Left ventricle myocardium inferior (tissue), 1 donor: ENCODE results near the gene THTPA. TPM values are rescaled to one million over a fixed set of nuclear protein-coding genes. Genes with fewer than 3 reads are reported as not detected.

ENCODE experiments used
- DNase-seq: peaks from one replicate; pipeline ENCODE4 v3.0.0-alpha.2; 2020
- H3K27ac ChIP-seq: fragments of 200-600 bp; replicated peaks from 2 replicates; pipeline ENCODE4 v1.8.0; 2021
- H3K27me3 ChIP-seq: fragments of 200-600 bp; 2 replicates; pipeline ENCODE4 v1.8.0; 2021; ENCODE audit warnings: low read depth
- H3K36me3 ChIP-seq: fragments of 200-600 bp; 2 replicates; pipeline ENCODE4 v1.8.0; 2021
- H3K4me1 ChIP-seq: fragments of 200-600 bp; 2 replicates; pipeline ENCODE4 v1.8.0; 2021
- H3K4me3 ChIP-seq: fragments of 200-600 bp; 2 replicates; pipeline ENCODE4 v1.8.0; 2021; ENCODE audit warnings: mild to moderate bottlenecking, moderate library complexity
- H3K9me3 ChIP-seq: fragments of 200-600 bp; replicated peaks from 2 replicates; pipeline ENCODE4 v1.8.0; 2021
- intact Hi-C: fragments of 100-400 bp; cut with micrococcal nuclease; formaldehyde crosslinking; loops from one replicate; pipeline ENCODE4 v1.11.0; 2022
- total RNA-seq: library from RNA; stranded (reverse); fragmentation: NEBNext Ultra II Directional; extraction: Animal tissue kit (Norgen Biotek cat#: 25700); gene quantifications from one replicate; pipeline ENCODE4 v1.2.1, GENCODE V29; 2021
- TF ChIP-seq, protein P1 (sequence below): fragments of 200-600 bp; IDR thresholded peaks from 2 replicates; pipeline ENCODE4 v1.8.0; 2021; ENCODE audit warnings: antibody characterized with exemption, mild to moderate bottlenecking, borderline replicate concordance
- donor health status: DM: no; HTN: yes; CAD: no; lungs with severe emphysema.

Gene THTPA
- total RNA-seq, 1 donor from 2014 or later, result 17.2 TPM

DNA sequence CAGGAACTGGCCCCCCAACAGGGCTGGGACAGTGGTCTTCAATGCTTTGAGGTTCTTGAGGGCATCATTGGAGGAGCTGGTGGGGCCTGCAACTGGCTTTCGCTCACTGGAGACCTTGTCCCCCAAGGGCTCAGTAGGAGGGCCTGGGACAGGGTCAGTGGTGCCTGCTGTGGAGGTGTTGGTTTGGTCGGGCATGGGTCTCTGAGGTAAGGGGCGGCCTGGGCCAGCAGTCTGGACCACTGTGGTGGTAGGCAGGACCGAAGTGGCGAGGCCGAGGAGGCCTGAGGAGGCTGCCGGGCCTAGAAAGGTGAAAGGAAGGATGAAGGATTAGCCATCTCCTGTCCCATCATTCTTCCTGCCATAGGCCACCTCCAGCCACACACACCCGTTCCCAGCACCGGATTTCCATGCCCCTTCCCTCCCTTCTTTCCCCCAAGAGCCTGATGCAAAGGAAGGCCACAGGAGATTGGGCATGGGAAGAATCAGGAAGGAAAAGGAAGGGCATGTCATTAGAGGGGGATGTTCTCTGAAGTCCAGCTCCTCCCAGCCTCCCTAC is 33.4 kb upstream of the THTPA start:
- no peak overlapping the region for H3K4me3 ChIP-seq
- no peaks in the 10 kb centered on the region for H3K4me1 ChIP-seq
- no peaks in the 10 kb centered on the region for H3K36me3 ChIP-seq
- DNase-seq, result no peak
- peaks cover 9% of the 10 kb centered on the region for H3K27me3 ChIP-seq
- intact Hi-C loops, result no loop called here
- TF ChIP-seq, protein P1, sequence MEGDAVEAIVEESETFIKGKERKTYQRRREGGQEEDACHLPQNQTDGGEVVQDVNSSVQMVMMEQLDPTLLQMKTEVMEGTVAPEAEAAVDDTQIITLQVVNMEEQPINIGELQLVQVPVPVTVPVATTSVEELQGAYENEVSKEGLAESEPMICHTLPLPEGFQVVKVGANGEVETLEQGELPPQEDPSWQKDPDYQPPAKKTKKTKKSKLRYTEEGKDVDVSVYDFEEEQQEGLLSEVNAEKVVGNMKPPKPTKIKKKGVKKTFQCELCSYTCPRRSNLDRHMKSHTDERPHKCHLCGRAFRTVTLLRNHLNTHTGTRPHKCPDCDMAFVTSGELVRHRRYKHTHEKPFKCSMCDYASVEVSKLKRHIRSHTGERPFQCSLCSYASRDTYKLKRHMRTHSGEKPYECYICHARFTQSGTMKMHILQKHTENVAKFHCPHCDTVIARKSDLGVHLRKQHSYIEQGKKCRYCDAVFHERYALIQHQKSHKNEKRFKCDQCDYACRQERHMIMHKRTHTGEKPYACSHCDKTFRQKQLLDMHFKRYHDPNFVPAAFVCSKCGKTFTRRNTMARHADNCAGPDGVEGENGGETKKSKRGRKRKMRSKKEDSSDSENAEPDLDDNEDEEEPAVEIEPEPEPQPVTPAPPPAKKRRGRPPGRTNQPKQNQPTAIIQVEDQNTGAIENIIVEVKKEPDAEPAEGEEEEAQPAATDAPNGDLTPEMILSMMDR, result no peak
- H3K9me3 ChIP-seq, result no peaks in the 10 kb centered on the region
- no peak overlapping the region for H3K27ac ChIP-seq

DNA sequence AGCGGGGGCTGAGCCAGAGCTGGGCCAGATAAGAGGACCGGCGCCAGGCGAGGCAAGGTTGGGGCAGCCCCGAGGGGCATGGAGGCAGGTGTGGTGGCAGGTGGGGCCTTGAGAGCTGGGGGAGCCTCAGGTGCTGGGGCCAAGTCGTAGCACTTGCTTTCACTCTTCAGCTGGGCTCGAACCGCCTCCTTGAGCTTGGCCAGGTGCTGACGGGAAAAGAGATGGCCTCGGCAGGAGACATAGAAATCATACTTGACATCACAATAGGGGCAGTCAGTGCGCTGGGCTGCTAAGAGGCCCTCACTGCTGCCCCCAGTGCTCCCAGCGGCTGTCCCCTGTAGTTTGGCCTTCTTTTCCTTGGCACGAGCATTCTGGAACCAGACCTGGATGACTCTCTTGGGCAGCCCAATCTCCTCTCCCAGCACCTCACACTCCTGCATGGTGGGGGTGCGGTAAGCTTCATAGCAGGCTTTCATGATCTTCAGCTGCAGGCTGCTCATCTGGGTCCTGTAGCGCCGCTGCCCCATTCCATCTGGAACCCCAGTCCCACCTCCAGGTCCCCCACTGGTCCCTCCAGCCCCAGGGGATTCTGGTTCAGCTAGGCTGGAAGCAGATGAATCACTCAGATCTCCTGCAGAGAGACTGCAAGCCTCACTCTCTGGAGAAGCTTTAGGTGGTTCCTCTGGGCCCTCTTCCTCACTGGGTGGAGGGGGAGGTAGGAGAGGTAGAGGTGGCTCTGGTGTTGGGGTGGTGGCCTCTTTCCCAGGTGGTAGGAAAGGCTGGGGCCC is 32.6 kb upstream of the THTPA start:
- Histone ChIP-seq H3K36me3 (no peaks in the 10 kb centered on the region), H3K27me3 (peaks cover 9% of the 10 kb centered on the region), H3K9me3 (no peaks in the 10 kb centered on the region), H3K27ac (no peak overlapping the region), H3K4me1 (no peaks in the 10 kb centered on the region), H3K4me3 (no peak overlapping the region)
- TF ChIP-seq, protein P1, result no peak
- no peak for DNase-seq
- intact Hi-C loops, result no loop called here

DNA sequence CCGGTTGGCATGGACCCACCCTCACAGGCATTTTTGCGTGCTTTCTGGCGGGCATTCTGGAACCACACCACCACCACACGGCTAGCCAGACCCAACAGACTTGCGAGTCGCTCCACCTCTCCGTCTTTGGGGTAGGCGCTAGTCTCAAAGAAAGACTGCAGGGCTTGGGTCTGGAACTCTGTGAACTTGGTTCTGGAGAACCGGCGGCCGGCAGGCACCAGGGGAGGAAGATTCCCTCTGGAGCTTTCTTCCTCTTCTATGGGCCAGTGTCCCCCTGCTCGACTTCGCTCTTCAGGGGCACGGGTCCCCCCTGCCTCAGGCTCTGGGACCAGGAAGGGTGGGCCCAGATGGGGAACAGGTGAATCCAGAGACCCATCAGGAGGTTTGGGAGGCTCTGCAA is 31.1 kb upstream of the THTPA start:
- H3K4me3 ChIP-seq, result no peak overlapping the region
- no peaks in the 10 kb centered on the region for H3K36me3 ChIP-seq
- DNase-seq, result no peak
- TF ChIP-seq, protein P1, result no peak
- peaks cover 9% of the 10 kb centered on the region for H3K27me3 ChIP-seq
- intact Hi-C loops, result no loop called here
- no peaks in the 10 kb centered on the region for H3K4me1 ChIP-seq
- no peaks in the 10 kb centered on the region for H3K9me3 ChIP-seq
- no peak overlapping the region for H3K27ac ChIP-seq

DNA sequence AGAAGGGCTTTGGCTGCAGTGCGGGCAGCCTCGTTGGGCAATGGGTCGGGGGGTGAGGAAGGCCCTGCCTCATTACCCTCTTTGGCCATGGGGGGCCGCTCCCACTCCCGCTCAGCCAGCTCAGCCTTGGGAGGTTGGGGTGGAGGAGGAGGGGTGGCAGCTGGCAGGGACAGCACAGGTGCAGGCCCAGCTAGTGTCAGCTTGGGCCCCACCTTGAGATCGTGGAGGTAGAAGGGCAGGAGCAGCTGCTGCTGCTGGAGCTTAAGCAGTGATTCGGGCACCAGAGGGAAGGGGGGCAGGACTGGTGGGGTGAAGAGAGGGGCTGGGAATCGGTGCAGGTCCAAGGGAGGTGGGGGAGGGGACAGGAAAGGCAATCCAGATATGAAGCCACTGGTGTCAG is 30.5 kb upstream of the THTPA start:
- no peak overlapping the region for H3K4me3 ChIP-seq
- no peaks in the 10 kb centered on the region for H3K9me3 ChIP-seq
- no peaks in the 10 kb centered on the region for H3K4me1 ChIP-seq
- TF ChIP-seq, protein P1, result no peak
- intact Hi-C loops, result no loop called here
- peaks cover 4% of the 10 kb centered on the region for H3K27me3 ChIP-seq
- no peak overlapping the region for H3K27ac ChIP-seq
- no peak for DNase-seq
- no peaks in the 10 kb centered on the region for H3K36me3 ChIP-seq

DNA sequence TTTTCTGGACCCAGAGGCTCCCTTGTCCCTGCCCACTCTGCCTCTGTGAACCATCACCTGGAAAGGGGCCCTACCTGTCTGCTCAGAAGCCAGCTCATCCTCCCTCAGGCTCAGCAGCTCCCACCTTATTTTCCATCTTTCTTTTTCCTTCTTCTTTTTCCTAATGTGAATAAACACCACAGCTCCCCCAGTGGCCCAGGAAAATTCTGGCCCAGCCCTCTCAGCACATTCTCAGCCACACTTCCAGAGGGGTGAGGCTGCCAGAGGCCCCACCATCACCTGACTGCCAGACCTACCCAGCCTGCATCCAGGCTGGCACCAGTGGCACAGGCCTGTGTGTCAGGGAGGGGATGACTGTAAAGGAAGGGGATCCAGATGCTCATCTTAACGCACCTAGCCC is 27.5 kb upstream of the THTPA start:
- Histone ChIP-seq H3K27ac (no peak overlapping the region), H3K4me3 (no peak overlapping the region), H3K9me3 (no peaks in the 10 kb centered on the region), H3K27me3 (no peaks in the 10 kb centered on the region), H3K36me3 (no peaks in the 10 kb centered on the region), H3K4me1 (peaks cover 4% of the 10 kb centered on the region)
- intact Hi-C loops, result no loop called here
- no peak for DNase-seq
- TF ChIP-seq, protein P1, result peak; percentile 14
